Measurements from ENCODE around the gene HUS1.
A peak's percentile ranks its signal among the peaks of the same experiment; 100 is the strongest.
"Not testable (repeated sequence)": the region's sequence is repeated elsewhere in the genome, so short reads cannot be mapped to it uniquely, and the experiment has no call there.

The HUS1 gene

DNA sequence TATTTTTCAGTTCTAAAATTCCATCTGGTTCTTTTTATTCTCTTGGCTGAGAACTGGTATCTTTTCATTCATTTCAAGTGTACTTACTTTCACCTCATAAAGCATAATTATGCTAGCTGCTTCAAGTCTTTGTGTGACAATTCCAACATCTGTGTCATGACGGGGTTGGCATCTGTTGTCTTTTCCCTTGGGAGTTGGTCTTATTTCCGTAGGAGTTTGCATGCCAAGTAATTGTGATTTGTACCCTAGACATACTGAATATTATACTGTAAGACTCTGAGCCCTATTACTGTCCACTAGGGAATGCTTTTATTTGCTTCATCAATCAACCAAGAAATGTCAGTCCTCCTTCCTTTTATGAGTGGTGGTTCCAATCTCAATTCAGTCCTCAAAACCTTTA, 24.6 kb upstream of the HUS1 start:
- Histone ChIP-seq H3K27me3 (ENCODE audit: control insufficient read depth, insufficient read depth, low read length) (no peaks in the 10 kb centered on the region), H3K4me3 (ENCODE audit: low read depth, low read length) (no peak overlapping the region), H3K9ac (ENCODE audit: low read length) (no peak overlapping the region), H3K4me1 (ENCODE audit: control insufficient read depth, insufficient read depth, low read length) (peaks cover 10% of the 10 kb centered on the region; the same call in 1 of the 2 replicates), H3K9me3 (ENCODE audit: control insufficient read depth, insufficient read depth, low read depth, low read length) (0 out of 2 replicates have a peak, but pooled peaks cover 3% of the 10 kb centered on the region), H3K36me3 (ENCODE audit: control insufficient read depth, insufficient read depth, low read length) (no peaks in the 10 kb centered on the region), H3K27ac (ENCODE audit: low read depth, low read length) (no peak overlapping the region)

DNA sequence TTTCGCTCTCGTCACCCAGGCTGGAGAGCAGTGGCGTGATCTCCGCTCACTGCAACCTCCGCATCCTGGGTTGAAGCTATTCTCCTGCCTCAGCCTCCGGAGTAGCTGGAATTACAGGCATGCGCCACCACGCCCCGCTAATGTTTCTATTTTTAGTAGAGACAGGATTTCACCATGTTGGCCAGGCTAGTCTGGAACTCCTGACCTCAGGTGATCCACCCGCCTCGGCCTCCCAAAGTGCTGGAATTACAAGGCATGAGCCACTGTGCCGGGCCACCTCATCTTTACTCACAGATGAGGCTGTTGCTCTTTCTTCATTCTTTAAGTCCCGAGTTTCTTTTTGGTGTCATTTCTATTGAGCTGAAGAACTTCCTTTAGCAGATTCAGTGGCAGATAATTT, 20.7 kb upstream of the HUS1 start:
- H3K9ac ChIP-seq (ENCODE audit: low read length); H3K4me3 ChIP-seq (ENCODE audit: low read depth, low read length); H3K27me3 ChIP-seq (ENCODE audit: control insufficient read depth, insufficient read depth, low read length); H3K9me3 ChIP-seq (ENCODE audit: control insufficient read depth, insufficient read depth, low read depth, low read length); H3K4me1 ChIP-seq (ENCODE audit: control insufficient read depth, insufficient read depth, low read length); H3K36me3 ChIP-seq (ENCODE audit: control insufficient read depth, insufficient read depth, low read length): not testable (repeated sequence)
- peak overlapping the region; percentile 62; the same call in 1 of the 2 replicates for H3K27ac ChIP-seq (ENCODE audit: low read depth, low read length)

DNA sequence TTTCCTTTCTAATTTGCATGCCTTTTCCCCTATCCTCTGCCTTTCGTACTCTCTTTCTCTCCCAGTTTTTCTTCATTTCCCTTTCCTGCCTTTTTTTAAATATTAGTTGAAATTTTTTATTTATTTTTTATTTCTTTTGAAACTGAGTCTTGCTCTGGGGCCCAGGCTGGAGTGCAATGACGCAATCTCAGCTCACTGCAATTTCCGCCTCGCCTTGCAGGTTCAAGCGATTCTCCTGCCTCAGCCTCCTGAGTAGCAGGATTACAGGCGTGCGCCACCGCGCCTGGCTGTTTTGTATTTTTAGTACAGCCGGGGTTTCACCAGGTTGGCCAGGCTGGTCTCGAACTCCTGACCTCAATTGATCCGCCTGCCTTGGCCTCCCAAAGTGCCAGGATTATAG, 20.0 kb upstream of the HUS1 start:
- Histone ChIP-seq H3K27ac (ENCODE audit: low read depth, low read length) (peak overlapping the region; percentile 8; the same call in 1 of the 2 replicates), H3K4me1 (ENCODE audit: control insufficient read depth, insufficient read depth, low read length) (0 out of 2 replicates have a peak, but pooled peaks cover 2% of the 10 kb centered on the region), H3K27me3 (ENCODE audit: control insufficient read depth, insufficient read depth, low read length) (no peaks in the 10 kb centered on the region), H3K4me3 (ENCODE audit: low read depth, low read length) (no peak overlapping the region), H3K9me3 (ENCODE audit: control insufficient read depth, insufficient read depth, low read depth, low read length) (0 out of 2 replicates have a peak, but pooled peaks cover 3% of the 10 kb centered on the region), H3K36me3 (ENCODE audit: control insufficient read depth, insufficient read depth, low read length) (no peaks in the 10 kb centered on the region), H3K9ac (ENCODE audit: low read length) (no peak overlapping the region)

DNA sequence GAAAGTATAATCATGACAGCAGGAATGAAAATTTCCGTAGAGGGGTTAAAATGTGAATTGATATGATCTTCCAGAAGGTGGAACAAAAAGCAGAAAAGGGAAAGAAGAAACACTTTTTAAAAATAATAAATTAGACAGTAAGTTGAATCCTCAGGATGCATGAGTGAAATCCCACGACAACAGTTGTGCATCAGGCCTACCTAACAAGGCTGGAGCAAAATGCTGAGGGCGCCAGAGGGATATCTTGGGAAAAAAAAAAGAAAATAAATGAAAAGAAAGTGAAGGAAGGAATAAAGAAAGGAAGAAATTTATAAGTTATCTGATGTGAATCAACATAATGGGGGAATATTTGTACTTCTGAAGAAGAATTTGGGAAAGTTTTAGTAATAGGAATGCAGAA, 13.0 kb upstream of the HUS1 start:
- H3K27me3 ChIP-seq (ENCODE audit: control insufficient read depth, insufficient read depth, low read length) = no peaks in the 10 kb centered on the region
- no peaks in the 10 kb centered on the region for H3K36me3 ChIP-seq (ENCODE audit: control insufficient read depth, insufficient read depth, low read length)
- peak overlapping the region; percentile 58; the same call in 1 of the 2 replicates for H3K27ac ChIP-seq (ENCODE audit: low read depth, low read length)
- H3K4me3 ChIP-seq (ENCODE audit: low read depth, low read length) = no peak overlapping the region
- peaks cover 12% of the 10 kb centered on the region for H3K4me1 ChIP-seq (ENCODE audit: control insufficient read depth, insufficient read depth, low read length)
- no peak overlapping the region for H3K9ac ChIP-seq (ENCODE audit: low read length)
- no peaks in the 10 kb centered on the region for H3K9me3 ChIP-seq (ENCODE audit: control insufficient read depth, insufficient read depth, low read depth, low read length)

DNA sequence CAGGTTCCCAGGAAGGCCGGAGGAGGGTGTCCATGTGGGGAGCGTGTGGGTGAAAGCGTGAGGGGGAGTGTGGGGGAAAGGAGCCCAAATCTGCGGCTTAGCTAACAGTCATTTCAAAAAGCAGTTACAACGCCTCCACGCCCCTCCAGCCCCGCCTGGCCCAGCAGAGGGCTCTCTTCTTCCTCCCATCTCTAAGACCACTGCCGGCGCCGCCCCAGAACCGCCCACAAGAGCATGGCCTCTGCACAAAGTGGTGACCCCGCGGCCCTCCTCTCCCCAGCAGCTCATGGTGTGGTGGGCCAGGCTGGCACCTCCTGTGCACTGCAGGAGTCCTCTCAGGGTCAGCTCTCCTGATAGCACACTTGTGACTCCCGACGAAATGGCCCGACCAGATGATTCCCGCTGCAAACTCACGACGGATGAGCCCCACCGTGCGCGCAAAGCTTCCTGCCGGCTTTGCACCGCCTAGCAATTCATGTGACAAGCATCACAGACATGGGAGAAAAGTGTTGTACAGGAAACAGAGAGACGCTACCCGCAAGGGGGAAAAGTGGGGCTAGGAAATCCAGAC, 12.4 kb upstream of the HUS1 start:
- H3K9me3 ChIP-seq (ENCODE audit: control insufficient read depth, insufficient read depth, low read depth, low read length) = no peaks in the 10 kb centered on the region
- H3K4me1 ChIP-seq (ENCODE audit: control insufficient read depth, insufficient read depth, low read length) = peaks cover 12% of the 10 kb centered on the region
- H3K4me3 ChIP-seq (ENCODE audit: low read depth, low read length) = peak overlapping the region; percentile 58
- peak overlapping the region; percentile 58; the same call in 1 of the 2 replicates for H3K27ac ChIP-seq (ENCODE audit: low read depth, low read length)
- H3K9ac ChIP-seq (ENCODE audit: low read length) = peak overlapping the region; percentile 72
- no peaks in the 10 kb centered on the region for H3K36me3 ChIP-seq (ENCODE audit: control insufficient read depth, insufficient read depth, low read length)
- H3K27me3 ChIP-seq (ENCODE audit: control insufficient read depth, insufficient read depth, low read length) = no peaks in the 10 kb centered on the region

DNA sequence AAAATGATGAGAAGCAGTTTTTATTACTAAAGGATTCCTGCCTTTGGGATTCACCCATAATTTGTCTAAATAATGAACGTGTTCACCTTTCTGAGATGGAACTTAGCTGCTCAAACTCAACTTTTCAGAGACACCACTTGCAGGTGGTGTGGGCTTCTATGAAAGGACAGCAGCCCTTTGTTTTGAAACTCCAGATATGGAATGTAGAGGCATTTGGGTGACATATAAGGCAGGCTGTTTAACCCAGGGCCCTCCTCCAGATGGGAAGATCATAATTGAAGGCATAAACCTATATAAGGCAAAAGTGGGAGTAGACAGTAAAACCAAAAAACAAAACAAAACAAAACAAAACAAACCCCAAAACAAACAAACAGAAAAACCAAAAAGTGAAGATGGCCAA, 11.9 kb upstream of the HUS1 start:
- Histone ChIP-seq H3K9ac (ENCODE audit: low read length) (peak overlapping the region; percentile 72), H3K9me3 (ENCODE audit: control insufficient read depth, insufficient read depth, low read depth, low read length) (no peaks in the 10 kb centered on the region), H3K4me3 (ENCODE audit: low read depth, low read length) (peak overlapping the region; percentile 58), H3K36me3 (ENCODE audit: control insufficient read depth, insufficient read depth, low read length) (no peaks in the 10 kb centered on the region), H3K27me3 (ENCODE audit: control insufficient read depth, insufficient read depth, low read length) (no peaks in the 10 kb centered on the region), H3K4me1 (ENCODE audit: control insufficient read depth, insufficient read depth, low read length) (peaks cover 12% of the 10 kb centered on the region), H3K27ac (ENCODE audit: low read depth, low read length) (peak overlapping the region; percentile 58; the same call in 1 of the 2 replicates)

DNA sequence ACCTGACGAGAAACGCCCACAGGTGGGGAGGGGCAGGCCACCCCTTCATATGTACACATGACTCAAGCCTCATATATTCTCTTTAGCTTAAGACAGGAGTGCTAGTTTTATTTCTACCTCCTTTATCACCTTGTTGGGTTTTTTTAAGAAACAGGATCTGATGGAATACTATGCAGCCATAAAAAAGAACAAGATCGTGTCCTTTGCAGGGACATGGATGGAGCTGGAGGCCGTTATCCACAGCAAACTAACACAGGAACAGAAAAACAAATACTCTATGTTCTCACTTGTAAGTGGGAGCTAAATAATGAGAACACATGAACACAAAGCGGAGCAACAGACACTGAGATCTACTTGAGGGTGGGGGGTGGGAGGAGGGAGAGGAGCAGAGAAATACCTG, 11.2 kb upstream of the HUS1 start:
- H3K27me3 ChIP-seq (ENCODE audit: control insufficient read depth, insufficient read depth, low read length) = no peaks in the 10 kb centered on the region
- no peaks in the 10 kb centered on the region for H3K36me3 ChIP-seq (ENCODE audit: control insufficient read depth, insufficient read depth, low read length)
- no peak overlapping the region for H3K4me3 ChIP-seq (ENCODE audit: low read depth, low read length)
- H3K9ac ChIP-seq (ENCODE audit: low read length) = peak overlapping the region; percentile 67
- H3K9me3 ChIP-seq (ENCODE audit: control insufficient read depth, insufficient read depth, low read depth, low read length) = no peaks in the 10 kb centered on the region
- peak overlapping the region; percentile 52; the same call in 1 of the 2 replicates for H3K27ac ChIP-seq (ENCODE audit: low read depth, low read length)
- peaks cover 12% of the 10 kb centered on the region for H3K4me1 ChIP-seq (ENCODE audit: control insufficient read depth, insufficient read depth, low read length)

DNA sequence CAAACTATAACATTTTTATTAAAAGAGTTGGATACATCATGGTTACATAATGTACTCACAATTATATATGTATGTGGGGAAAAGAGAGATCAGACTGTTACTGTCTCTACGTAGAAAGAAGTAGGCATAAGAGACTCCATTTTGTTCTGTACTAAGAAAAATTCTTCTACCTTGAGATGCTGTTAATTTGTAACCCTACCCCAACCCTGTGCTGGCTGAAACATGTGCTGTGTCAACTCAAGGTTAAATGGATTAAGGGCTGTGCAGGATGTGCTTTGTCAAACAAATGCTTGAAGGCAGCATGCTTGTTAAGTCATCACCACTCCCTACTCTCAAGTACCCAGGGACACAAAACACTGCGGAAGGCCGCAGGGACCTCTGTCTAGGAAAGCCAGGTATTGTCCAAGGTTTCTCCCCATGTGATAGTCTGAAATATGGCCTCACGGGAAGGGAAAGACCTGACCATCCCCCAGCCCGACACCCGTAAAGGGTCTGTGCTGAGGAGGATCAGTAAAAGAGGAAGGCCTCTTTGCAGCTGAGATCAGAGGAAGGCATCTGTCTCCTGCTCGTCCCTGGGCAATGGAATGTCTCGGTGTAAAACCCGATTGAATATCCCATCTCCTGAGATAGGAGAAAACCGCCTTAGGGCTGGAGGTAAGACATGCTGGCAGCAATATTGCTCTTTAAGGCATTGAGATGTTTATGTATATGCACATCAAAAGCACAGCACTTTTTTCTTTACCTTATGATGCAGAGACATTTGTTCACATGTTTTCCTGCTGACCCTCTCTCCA, 10.4 kb upstream of the HUS1 start:
- H3K4me3 ChIP-seq (ENCODE audit: low read depth, low read length); H3K9me3 ChIP-seq (ENCODE audit: control insufficient read depth, insufficient read depth, low read depth, low read length); H3K36me3 ChIP-seq (ENCODE audit: control insufficient read depth, insufficient read depth, low read length); H3K27me3 ChIP-seq (ENCODE audit: control insufficient read depth, insufficient read depth, low read length): not testable (repeated sequence)
- Histone ChIP-seq H3K9ac (ENCODE audit: low read length) (peak overlapping the region; percentile 67), H3K4me1 (ENCODE audit: control insufficient read depth, insufficient read depth, low read length) (peaks cover 12% of the 10 kb centered on the region), H3K27ac (ENCODE audit: low read depth, low read length) (peak overlapping the region; percentile 52; the same call in 1 of the 2 replicates)

DNA sequence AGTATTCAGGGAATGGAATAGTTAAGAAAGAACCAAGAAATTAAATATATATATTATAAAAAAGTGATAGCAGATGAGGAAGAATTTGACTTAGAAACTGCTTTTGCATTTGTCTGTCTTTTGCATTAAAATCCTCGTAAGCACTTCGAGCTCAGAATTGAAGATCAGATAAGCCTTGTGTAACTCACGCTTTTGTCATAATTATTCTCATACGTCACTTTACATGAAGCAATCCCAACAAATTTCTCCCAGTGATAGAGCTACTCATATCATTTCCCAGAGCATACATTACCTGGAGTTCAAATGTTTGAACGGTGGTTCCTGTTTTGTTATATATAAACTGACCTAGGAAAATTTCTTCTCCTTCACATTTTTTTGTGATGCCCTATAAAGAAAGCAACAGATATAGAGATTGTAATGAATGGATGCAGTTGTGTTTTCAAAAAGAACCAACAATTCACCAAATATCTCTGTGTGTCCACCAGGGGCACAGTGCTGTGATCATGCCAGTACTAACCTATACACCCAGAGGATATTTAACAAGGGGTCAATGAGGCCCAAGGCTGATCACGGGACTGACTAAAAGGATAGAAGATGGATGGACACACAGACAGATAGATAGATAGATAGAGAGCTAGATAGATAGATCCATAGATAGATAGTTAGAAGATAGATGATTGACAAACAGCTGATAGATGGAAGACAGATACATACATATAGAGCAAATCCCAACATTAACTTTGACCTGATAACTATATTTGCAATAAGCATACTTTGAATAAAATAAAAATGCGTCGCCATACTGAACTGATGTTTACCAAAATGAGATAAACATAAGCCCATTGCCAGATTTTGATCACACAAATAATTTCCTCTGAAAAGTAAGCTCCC, 9.3 kb upstream of the HUS1 start:
- Histone ChIP-seq H3K36me3 (ENCODE audit: control insufficient read depth, insufficient read depth, low read length) (no peaks in the 10 kb centered on the region), H3K9ac (ENCODE audit: low read length) (no peak overlapping the region), H3K9me3 (ENCODE audit: control insufficient read depth, insufficient read depth, low read depth, low read length) (no peaks in the 10 kb centered on the region), H3K4me3 (ENCODE audit: low read depth, low read length) (no peak overlapping the region), H3K27ac (ENCODE audit: low read depth, low read length) (peak overlapping the region; percentile 53; the same call in 1 of the 2 replicates), H3K27me3 (ENCODE audit: control insufficient read depth, insufficient read depth, low read length) (no peaks in the 10 kb centered on the region), H3K4me1 (ENCODE audit: control insufficient read depth, insufficient read depth, low read length) (peaks cover 12% of the 10 kb centered on the region)

DNA sequence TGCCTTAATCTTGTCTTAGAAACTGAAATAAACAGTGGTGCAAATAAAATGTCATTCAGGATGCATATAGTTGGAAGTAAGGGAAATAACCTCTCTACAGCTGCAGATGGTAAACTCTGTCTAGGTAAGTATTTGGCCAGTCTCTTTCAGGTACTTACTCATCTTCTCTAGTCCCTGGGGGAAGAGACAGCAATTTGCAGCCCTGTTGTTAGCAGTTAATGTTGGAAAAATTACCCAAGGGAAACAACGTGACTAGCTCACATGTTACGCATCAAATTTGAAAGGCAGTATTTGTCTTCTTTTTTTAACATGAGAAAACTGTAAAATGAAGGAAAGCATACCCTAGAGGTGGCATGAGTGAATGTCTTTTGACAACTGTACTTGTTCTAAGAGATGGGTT, 3.2 kb upstream of the HUS1 start:
- Histone ChIP-seq H3K36me3 (ENCODE audit: control insufficient read depth, insufficient read depth, low read length) (peaks cover 9% of the 10 kb centered on the region), H3K27ac (ENCODE audit: low read depth, low read length) (no peak overlapping the region; the same call in 1 of the 2 replicates)

More for the DNA sequence above, 3.2 kb upstream of the HUS1 start:
- H3K9ac ChIP-seq (ENCODE audit: low read length) = no peak overlapping the region
- no peaks in the 10 kb centered on the region for H3K9me3 ChIP-seq (ENCODE audit: control insufficient read depth, insufficient read depth, low read depth, low read length)
- H3K27me3 ChIP-seq (ENCODE audit: control insufficient read depth, insufficient read depth, low read length) = no peaks in the 10 kb centered on the region
- peaks cover 10% of the 10 kb centered on the region; the same call in 1 of the 2 replicates for H3K4me1 ChIP-seq (ENCODE audit: control insufficient read depth, insufficient read depth, low read length)
- no peak overlapping the region for H3K4me3 ChIP-seq (ENCODE audit: low read depth, low read length)
